ENCODE results near the gene MAGEA10. TPM values are rescaled to one million over a fixed set of nuclear protein-coding genes. Genes with fewer than 3 reads are reported as not detected.

MAGEA10 gene
- total RNA-seq = not detected in 2 replicates

GRCh38 chrX:152138388-152138784 is at the start of gene MAGEA10:
TSS of gene MAGEA10 (minus strand) at chrX:152138577. CDS start at chrX:152135620, 2,957 bp downstream.

Other genes with a start within 250 kb of the MAGEA10 start
- not detected in 2 replicates for gene MAGEA4, start 225.7 kb downstream of the MAGEA10 start, total RNA-seq
- 9.4 and 10.5 TPM in 2 replicates for gene GABRE, start 163.9 kb downstream of the MAGEA10 start, total RNA-seq